Measurements from ENCODE around the gene CIDEB.

The CIDEB gene

DNA sequence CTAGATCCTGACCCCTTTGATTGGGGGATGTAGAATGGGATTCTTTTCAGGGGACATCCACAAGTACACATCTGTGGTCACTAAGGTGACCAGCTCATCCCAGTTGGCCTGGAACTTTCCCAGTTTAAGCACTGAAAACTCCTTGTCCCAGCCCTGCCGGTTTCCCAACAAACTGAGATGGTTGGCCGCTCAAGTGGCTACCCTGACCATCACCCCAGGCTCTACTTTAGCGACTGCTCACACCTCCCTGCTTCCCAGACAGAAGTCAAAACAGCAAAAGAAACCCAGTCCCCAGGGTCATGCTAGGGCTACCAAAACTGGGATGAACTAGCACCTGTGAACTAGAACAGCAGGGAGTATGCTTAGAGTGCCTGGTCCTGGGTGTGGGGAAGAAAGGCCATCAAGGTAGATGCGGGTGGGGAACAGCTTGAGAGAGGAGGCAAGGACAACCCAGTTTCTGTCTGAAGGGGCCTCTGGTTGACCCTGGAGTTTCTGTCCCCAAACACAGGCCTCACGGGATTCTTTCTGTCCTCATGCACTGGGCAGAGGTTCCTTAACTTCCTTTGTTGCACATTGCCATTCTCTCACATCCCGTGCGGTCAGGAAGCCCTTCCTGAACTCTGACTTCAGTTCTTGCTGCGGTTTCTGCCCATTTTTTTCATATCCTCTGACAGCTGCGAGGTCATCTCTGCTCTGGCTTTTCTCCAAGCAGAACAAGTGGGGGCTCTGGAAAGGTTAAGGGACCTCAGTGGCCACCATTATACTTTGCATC lies 5.1 kb upstream of the CIDEB start:
- no peak for DNase-seq

DNA sequence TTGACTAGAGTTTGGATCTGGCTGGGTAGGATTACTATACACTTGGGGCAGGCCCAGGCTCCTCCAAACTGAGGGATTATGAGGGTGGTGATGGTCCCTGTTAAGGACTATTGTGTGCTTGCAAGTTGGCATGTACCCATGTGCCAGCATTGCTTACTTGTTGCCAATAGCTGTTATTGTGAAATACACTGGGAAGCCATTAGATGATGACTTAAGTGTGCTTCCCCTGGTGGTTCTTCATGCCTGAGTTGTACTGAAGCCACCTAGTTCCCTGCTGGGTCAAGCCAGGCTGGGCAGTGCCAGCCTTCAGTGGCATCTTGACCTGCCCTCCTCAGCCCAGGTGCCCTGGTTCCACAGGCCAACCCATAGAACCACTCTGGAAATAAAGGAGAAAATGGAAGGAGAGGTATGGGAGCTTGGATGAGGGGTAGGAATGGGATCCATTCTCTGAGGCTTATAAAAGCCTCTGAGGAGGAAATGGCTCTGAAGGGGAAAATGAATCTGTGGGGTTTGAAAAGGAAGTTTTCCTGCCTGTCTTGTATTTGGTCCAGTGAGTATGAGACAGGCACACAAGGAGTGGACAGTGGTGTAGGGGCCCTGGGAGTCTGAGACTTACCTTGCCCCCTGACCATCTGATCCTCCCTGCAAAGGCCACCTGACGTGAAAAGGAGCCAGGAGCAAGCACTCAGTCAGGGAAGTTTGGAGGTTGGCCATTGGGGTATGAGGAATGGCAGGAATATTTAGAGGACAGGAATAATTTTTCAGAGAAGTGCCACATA lies 4.2 kb upstream of the CIDEB start:
- no peak for DNase-seq

- peak; percentile 65 to 66 for DNase-seq
These were observed 3.1 kb upstream of the CIDEB start, which contains the start of gene LTB4R for GRCh38 chr14:24310646-24311604. Gene LTB4R, plus strand, starts transcription at chr14:24311502. Its CDS starts 4,150 bp downstream, at chr14:24315652.

GRCh38 chr14:24310265-24310645 lies 2.5 kb upstream of the CIDEB start:
- DNase-seq: no peak

DNA sequence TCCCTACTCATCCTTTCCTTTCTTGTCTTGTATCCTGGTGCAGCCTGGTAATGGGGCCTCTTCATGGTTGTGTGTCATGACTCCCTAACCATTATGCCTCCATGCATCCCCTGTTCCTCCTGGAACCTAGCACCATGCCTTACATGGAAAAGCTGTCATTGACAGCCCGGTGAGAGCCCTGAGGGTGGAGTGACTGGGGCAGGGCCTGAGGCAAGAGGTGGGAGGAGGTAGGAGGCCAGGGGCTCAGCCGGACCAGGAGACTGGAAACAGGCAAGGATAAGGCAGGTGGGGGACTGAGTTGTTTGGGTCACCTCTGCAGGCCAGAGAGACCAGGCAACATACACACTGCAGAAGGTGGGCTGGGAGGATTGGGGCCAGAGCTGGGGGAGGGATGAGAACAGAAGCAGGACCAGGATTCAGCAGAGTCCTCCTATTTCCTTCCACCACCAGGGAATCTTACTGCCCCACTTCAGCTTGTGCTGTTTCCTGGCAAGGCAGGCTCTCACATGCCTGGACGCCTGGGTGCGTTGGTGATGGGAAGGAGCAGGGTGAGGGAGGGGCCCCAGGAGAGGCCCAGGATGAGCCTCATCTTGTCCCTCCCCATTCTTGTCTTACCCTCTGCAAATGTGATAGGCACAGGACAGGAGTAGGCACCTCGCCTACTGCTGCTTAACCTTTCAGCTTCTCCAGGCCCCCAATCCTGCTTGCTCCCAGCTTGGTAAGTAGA lies 1.9 kb upstream of the CIDEB start, which contains the start of gene LTB4R2:
Gene LTB4R2 (plus strand): TSS at position 603 of the 727 bp plus-strand sequence. CDS start 525 bp downstream, outside the sequence.
- no peak for DNase-seq

- no peak for DNase-seq
These were observed 756 bp upstream of the CIDEB start for GRCh38 chr14:24308342-24309124.

DNA sequence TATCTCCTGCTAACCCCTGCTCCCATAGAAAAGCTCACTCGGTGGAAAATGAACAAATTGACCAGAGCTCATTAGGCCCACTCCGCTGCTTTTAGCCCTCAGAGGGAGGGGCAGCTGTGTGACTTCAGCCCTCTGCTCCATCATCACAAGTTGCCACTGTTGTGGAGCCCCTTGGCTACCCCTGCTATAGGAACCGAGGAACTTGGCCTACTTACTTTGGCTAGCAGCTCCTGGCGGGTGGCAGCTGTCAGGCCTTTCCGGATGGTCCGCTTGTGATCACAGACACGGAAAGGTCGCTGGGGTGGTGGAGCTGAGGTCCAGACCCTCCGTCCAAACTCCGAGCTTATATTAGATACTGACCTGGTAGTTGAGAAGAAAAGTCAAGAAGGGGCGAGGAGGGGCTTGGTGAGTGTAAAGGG lies 612 bp downstream of the CIDEB start:
- DNase-seq: no peak

DNA sequence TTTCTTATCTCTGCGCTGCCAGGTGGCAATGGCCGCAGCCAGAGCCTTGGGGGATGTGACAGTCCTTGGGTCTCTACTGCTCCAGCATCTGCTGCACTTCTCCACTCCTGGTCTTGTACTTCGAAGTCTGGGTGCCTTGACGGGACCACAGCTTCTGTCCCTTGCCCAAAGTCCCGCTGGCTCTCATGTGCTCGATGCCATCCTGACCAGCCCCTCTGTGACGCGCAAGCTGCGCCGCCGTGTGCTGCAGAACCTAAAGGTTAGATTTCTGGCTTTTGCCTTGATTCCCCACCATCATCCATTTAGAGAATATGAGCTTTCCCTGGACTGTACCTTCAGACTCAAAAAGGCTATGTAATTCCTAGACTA lies 3.8 kb downstream of the CIDEB start:
- no peak for DNase-seq

DNA sequence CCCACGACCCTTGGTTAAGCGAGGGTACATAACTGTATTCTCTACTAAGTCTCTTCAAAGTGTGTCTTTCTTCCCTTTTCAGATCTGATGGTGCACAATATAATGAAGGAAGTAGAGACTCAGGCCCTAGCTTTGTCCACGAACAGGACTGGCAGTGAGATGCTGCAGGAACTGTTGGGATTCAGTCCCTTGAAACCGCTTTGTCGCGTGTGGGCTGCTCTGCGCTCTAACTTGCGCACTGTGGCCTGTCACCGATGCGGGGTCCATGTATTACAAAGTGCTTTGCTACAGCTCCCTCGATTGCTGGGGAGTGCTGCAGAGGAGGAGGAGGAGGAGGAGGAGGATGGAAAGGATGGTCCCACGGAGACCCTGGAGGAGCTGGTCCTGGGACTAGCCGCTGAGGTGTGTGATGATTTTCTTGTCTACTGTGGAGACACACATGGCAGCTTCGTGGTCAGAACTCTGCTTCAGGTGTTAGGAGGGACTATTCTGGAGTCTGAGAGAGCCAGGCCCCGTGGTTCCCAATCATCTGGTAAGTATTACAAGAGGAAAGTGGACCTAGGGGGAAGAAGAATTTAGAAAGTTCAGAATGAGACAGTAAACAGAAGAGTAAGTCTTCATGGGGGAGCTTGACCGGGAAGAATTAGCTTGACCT lies 7.3 kb downstream of the CIDEB start:
- DNase-seq: no peak

DNA sequence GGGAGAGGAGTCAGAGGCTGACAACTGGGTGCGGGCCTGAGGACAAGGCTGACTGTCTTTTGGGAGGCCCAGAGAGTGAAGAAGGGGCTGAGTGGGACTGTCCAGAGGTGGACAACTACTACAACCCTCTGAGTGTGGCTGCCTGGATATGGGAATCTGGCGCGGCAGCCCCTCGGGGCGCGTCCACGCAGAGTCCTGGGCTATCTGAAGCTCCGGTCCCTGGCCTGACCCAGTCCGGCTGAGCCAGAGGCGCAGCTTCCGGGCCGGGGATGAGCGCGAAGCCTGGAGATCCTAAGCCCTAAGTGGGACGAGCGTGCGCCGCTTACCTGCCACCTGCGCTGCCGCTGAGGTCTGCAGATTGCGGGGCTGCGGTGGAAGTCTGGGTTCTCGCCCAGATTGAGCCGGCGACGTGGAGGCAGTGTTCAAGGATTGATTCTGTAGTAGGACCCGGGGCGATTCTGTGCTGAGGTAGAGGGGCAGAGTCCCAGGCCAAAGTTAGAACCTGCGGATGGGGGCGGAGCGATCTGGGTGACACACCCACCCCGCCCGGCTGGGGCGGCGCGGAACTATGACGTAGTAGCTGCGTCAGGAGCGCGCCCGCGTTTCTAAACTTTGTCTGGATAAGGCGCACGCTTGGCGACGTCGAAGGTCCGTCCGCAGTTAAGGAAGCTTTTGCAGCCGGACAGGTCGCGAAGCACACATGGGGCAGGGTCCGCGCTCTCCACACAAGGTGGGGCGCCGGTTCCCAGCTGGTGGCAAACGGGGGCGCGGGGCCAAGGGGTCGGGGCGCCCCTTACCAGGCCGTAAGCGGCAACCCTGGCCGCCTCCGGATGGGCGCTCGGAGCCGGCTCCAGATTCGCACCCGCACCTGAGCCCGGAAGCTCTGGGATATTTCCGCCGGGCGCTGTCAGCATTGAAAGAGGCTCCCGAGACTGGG lies 8.3 kb downstream of the CIDEB start, which contains the start of the genes DHRS1 and NOP9:
Gene DHRS1 (minus strand): TSS at position 526 of the 937 bp plus-strand sequence. CDS start 674 bp downstream, outside the sequence.
Gene NOP9 (plus strand): TSS at position 596 of the 937 bp plus-strand sequence. CDS start 105 bp downstream, at position 701.
- DNase-seq: peak; percentile 93 to 95

DNA sequence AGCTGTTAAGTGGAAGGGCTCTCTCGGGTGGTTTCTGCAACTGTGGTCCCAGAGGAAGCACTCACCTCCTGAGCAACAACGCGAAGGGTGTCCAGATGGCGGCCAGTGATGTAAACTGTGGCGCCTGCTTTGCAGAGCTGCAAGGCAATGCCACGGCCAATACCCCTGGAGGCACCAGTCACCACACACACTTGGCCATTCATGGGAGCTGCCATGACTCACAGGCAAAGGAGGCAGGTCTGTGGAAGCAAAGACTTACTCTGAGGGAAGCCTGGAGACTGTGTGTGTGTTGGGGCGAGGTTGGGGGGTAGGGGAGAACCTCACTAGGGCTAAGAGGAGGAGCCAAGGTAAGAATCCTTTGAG lies 8.9 kb downstream of the CIDEB start:
- DNase-seq: no peak

- no peak for DNase-seq
These were observed 10.4 kb downstream of the CIDEB start for GRCh38 chr14:24297190-24297964.

DNA sequence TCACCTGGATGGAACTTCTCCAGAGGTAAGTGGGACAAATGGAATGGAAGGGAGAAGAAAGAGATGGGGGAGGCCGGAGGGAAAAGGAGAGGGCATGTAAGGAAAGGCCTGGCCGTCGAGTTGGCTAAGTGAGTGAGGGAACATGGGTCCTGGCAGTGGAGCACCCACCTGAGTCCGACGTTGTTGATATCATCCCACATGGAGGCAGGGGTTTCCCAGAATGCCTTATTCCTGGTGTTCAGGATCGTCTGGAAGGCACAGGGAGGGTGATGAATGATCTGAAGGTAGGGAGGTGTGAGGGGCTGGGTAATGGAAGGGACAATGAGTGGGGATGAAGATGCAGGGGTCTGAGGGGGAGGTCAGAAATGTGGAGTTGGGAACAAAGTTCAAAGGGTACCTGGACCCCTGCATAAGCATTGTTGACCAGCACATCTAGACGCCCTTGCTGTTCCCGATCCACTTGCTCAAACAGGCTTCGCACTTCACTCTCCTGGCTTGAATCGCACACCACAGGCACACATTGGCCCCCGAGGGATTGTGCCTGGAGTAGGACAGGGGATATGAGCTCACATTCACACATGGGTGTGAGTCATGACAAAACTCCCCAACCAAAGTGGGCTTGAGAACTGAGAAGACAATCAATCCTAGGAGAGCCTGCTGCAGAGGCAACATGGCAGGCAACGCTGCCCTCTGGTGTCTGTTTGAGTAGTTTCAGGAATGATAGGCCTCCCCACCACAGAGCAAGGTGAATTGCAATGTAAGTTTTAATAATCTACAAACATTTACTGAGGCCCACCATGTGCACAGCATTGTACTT lies 11.2 kb downstream of the CIDEB start:
- peak; percentile 74 to 79 for DNase-seq

DNA sequence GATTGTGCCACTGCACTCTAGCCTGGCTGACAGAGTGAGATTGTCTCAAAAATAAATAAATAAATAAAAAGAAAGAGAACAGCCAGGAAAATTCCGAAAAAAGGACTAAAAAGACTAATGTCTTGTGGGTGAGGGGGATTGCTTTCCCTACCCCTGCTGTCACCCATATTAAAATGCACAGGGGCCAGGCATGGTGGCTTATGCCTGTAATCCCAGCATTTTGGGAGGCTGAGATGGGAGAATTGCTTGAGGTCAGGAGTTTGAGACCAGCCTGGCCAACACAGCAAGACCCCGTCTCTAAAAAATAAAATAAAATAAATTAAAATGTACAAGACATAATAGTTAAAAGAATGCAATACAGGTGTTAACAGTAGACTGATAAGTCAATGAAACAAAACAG lies 14.3 kb downstream of the CIDEB start:
- DNase-seq: no peak

DNA sequence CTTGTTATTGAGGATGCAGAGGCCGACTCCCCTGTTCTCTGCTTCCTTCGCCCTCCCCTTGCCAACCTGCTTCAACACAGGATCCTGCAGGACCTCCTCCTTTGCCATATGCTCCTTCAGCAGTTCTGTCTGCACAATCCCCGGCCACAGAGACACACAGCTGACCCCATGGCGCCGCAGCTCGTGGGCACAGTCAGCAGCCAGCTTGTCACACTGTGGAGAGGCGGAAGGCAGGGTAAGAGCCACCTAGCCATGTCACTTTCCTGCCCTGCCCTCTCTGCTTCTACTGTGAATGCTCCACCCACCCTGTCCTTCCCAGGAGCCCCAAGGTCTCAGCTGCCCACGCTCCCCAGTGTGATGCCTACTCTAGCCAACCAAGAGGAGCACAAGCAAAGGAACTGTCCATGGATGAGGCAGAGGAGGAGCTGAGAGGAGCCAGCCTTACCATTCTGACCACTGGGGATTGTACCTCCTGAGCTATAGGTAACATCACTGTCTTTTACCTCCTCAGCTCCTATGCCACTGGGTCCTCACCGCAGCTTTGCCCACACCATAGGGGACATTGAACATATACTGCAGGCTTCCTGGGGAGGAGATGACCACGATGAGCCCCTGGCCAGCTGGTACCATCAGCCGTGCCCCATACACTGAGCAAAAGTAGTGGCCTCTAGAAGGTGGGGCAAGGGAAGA lies 15.5 kb downstream of the CIDEB start:
- no peak for DNase-seq

GRCh38 chr14:24291446-24292117 lies 16.2 kb downstream of the CIDEB start:
- no peak for DNase-seq
